Fibroblast of the aortic adventitia (primary cell): ENCODE data around the gene ZNF285. TPM values are rescaled to one million over a fixed set of nuclear protein-coding genes. Genes with fewer than 3 reads are reported as not detected.
"Not testable (repeated sequence)": the region's sequence is repeated elsewhere in the genome, so short reads cannot be mapped to it uniquely, and the experiment has no call there.

Experiments
- DNase-seq: peaks from one replicate; pipeline ENCODE4 v3.0.0-alpha.2; 2010; ENCODE audit warnings: low read depth
- H3K4me3 ChIP-seq: 2 replicates; pipeline ENCODE4 v1.5.1; 2011; ENCODE audit warnings: low read depth, mild to moderate bottlenecking, control low read depth, low read length, moderate library complexity
- total RNA-seq: library from RNA; depleted of rRNA; stranded (reverse); fragments of >200 nt; gene quantifications from 2 replicates; pipeline ENCODE4 v1.2.3, GENCODE V29; 2012; ENCODE audit warnings: low replicate concordance
- TF ChIP-seq, protein P1 (sequence below): IDR thresholded peaks from 2 replicates; pipeline ENCODE4 v1.5.1; 2011; ENCODE audit warnings: mild to moderate bottlenecking, low read length, control low read depth, inconsistent platforms; ENCODE audit not compliant: insufficient read depth

ZNF285 gene
- total RNA-seq, 1 donor, result 4.1 TPM

DNA sequence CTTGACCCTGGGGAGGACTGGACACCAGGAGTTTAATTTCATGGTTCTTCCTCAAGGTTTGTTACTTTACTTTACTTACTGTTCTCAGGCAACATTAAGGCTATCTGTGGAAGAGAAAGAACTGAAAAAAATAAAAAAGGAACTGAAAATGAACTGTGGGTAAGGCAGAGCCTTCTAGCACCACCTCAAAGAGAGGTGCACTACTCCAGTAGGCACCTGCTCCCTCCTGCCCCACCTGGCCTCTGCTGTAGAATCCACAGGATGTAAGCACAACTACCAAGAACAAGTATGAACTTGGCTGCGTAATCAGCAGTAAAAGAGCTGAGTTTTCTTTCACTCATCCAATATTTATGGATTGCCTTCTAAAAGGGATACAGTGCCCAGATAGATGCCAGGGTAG, 57.2 kb downstream of the ZNF285 start:
- no peak for DNase-seq
- TF ChIP-seq, protein P1, sequence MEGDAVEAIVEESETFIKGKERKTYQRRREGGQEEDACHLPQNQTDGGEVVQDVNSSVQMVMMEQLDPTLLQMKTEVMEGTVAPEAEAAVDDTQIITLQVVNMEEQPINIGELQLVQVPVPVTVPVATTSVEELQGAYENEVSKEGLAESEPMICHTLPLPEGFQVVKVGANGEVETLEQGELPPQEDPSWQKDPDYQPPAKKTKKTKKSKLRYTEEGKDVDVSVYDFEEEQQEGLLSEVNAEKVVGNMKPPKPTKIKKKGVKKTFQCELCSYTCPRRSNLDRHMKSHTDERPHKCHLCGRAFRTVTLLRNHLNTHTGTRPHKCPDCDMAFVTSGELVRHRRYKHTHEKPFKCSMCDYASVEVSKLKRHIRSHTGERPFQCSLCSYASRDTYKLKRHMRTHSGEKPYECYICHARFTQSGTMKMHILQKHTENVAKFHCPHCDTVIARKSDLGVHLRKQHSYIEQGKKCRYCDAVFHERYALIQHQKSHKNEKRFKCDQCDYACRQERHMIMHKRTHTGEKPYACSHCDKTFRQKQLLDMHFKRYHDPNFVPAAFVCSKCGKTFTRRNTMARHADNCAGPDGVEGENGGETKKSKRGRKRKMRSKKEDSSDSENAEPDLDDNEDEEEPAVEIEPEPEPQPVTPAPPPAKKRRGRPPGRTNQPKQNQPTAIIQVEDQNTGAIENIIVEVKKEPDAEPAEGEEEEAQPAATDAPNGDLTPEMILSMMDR, result no peak

GRCh38 chr19:44341794-44342193, 59.6 kb downstream of the ZNF285 start:
- H3K4me3 ChIP-seq, result no peak overlapping the region
- DNase-seq, result no peak
- TF ChIP-seq, protein P1, result no peak

More for the DNA sequence above, 57.2 kb downstream of the ZNF285 start:
- no peak overlapping the region for H3K4me3 ChIP-seq

GRCh38 chr19:44334639-44335038, 66.8 kb downstream of the ZNF285 start:
- not testable (repeated sequence) for H3K4me3 ChIP-seq, DNase-seq

Other genes with a start within 250 kb of the ZNF285 start
- 28.7 and 30.7 TPM in 2 replicates for gene ZNF226, start 236.5 kb downstream of the ZNF285 start, total RNA-seq
- 14.1 and 18.3 TPM in 2 replicates for gene ZNF227, start 189.1 kb downstream of the ZNF285 start, total RNA-seq
- gene ZNF233, start 141.7 kb downstream of the ZNF285 start, total RNA-seq, result 0.16 and 0.99 TPM in 2 replicates
- gene ZNF235, start 96.6 kb downstream of the ZNF285 start, total RNA-seq, result 1.4 and 4.9 TPM in 2 replicates
- gene ZNF112, start 44.9 kb downstream of the ZNF285 start, total RNA-seq, result 5.8 and 8.7 TPM in 2 replicates
- gene ZNF229, start 46.9 kb upstream of the ZNF285 start, total RNA-seq, result 13.6 and 23.4 TPM in 2 replicates
- 8.6 and 34.6 TPM in 2 replicates for gene ZNF180, start 98.9 kb upstream of the ZNF285 start, total RNA-seq
- not detected in 2 replicates for gene CEACAM20, start 128.1 kb upstream of the ZNF285 start, total RNA-seq
- gene IGSF23, start 212.0 kb upstream of the ZNF285 start, total RNA-seq, result not detected in 2 replicates
- gene PVR, start 242.3 kb upstream of the ZNF285 start, total RNA-seq, result 16.7 and 31.5 TPM in 2 replicates